Lung (tissue), 12 donors: Measurements from ENCODE around the gene TCL1B. TPM values are rescaled to one million over a fixed set of nuclear protein-coding genes. Genes with fewer than 3 reads are reported as not detected.

Experiments
- ATAC-seq: fragments of 200-7000 bp; cut with Tn5 transposase; one replicate; pipeline ENCODE4 v1.9.1; 2020; ENCODE audit warnings: moderate number of reproducible peaks; ENCODE audit not compliant: insufficient read depth, low FRiP score
- DNase-seq, 3 donors: peaks; one replicate each; pipeline ENCODE4 v3.0.0-alpha.2; 2013 to 2017
- H3K27ac ChIP-seq, 2 donors: one replicate each; pipeline ENCODE4 v1.5.1; 2013; ENCODE audit warnings: mild to moderate bottlenecking in 2 of 2, moderate library complexity in 2 of 2, control low read depth in 1 of 2, inconsistent platforms in 1 of 2, low read depth in 1 of 2, low read length in 1 of 2
- H3K27me3 ChIP-seq, 3 donors: one replicate each; pipeline ENCODE4 v1.5.1; 2013; ENCODE audit warnings: low read length in 2 of 3; ENCODE audit not compliant: control insufficient read depth in 3 of 3, insufficient read depth in 3 of 3
- H3K36me3 ChIP-seq, 4 donors: one replicate each; pipeline ENCODE4 v1.5.1; 2013; ENCODE audit warnings: low read length in 4 of 4, mild to moderate bottlenecking in 1 of 4, moderate library complexity in 1 of 4; ENCODE audit not compliant: control insufficient read depth in 4 of 4, insufficient read depth in 4 of 4
- H3K4me1 ChIP-seq, 5 donors: one replicate each; pipeline ENCODE4 v1.5.1; 2013; ENCODE audit warnings: low read length in 5 of 5, mild to moderate bottlenecking in 2 of 5, moderate library complexity in 1 of 5; ENCODE audit not compliant: control insufficient read depth in 5 of 5, insufficient read depth in 5 of 5
- H3K4me3 ChIP-seq: one replicate; pipeline ENCODE4 v1.5.1; 2013; ENCODE audit warnings: mild to moderate bottlenecking, control low read depth, moderate library complexity
- H3K9ac ChIP-seq, 2 donors: one replicate each; pipeline ENCODE4 v1.5.1; 2013; ENCODE audit warnings: low read length in 2 of 2, control low read depth in 1 of 2; ENCODE audit not compliant: insufficient read depth in 1 of 2
- H3K9me3 ChIP-seq, 4 donors: one replicate each; pipeline ENCODE4 v1.5.1; 2013; ENCODE audit warnings: low read length in 3 of 4, mild to moderate bottlenecking in 1 of 4, moderate library complexity in 1 of 4; ENCODE audit not compliant: control insufficient read depth in 4 of 4, insufficient read depth in 3 of 4
- CTCF ChIP-seq: IDR thresholded peaks from 2 replicates; pipeline ENCODE4 v1.5.1; 2012; ENCODE audit warnings: mild to moderate bottlenecking; ENCODE audit errors: control extremely low read depth, extremely low read depth
- WGBS, 2 donors: extraction: QIAGEN DNeasy Blood & Tissue Kit; methylation state at CpG; one replicate each; pipeline ENCODE4 v1.1.7; 2013; 5-methylcytosine and 5-hydroxymethylcytosine counted together
- polyA plus RNA-seq, 2 donors: library from polyadenylated mRNA; stranded (reverse); fragments of 200-250 nt; gene quantifications; one replicate each; pipeline ENCODE4 v1.2.1, GENCODE V29; 2013
- total RNA-seq, 2 donors: library from RNA; depleted of rRNA in 1 of 2; stranded (reverse); fragments of >200 nt in 1 of 2; gene quantifications; one replicate each; pipeline ENCODE4 v1.2.1, GENCODE V29; 2014 to 2021
- donor health status: control.
- donor health status: control.
- donor health status: Bipolar disorder and iron deficiency.
- donor health status: healthy.
- donor health status: DM: yes; HTN: yes; CAD: no.

TCL1B gene
- total and polyA plus RNA-seq, 4 donors = 0.03 to 0.28 TPM; not detected in 2

DNA sequence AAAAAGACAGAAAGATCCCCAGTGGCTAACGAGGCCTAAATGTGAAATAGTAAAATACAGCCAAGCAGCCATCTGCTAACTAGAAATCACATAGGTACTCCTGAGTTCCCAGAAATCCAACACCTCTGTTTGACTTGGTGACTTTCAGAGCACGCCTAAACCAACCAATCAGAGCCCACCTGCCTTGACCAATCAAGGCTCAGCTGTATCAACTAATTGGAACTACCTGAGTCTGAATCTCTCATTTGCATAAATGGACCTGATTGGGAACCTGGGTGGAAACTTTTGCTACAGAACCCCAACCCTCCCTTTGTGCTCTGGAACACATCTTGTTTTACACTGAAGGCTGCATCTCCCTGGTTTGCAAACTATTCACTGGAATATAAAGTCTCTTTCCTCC is 5.1 kb upstream of the TCL1B start:
- H3K4me3 ChIP-seq = no peak overlapping the region
- H3K9me3 ChIP-seq = no peaks in the 10 kb centered on the region
- no peak overlapping the region for H3K9ac ChIP-seq
- WGBS, 2 donors = 81 to 92% methylated on average over 2 of the region's 2 CpGs
- H3K36me3 ChIP-seq = no peaks in the 10 kb centered on the region
- no peak for DNase-seq
- H3K27ac ChIP-seq = no peak overlapping the region
- H3K27me3 ChIP-seq = no peaks in the 10 kb centered on the region
- ATAC-seq = no peak
- TF ChIP-seq CTCF = no peak
- no peaks in the 10 kb centered on the region for H3K4me1 ChIP-seq

DNA sequence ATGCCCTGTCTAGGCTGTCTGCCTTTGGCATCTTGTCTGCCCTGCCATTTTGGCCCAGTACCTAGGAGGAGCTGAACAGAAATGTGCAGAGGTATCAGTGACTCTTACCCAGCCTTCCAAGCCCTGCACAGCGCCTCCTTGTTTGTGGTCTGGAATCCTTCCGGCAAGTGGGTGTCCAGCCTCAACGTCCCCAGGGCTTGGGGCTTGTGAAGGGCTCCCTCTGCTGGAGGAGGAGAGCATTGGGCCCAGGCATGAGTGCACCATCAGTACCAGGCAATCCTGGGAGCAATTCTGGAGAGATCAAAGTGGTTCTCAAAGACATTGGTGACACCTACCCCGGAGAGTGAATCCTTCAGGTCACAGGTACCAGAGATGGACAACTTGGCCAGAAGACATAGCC is 2.4 kb upstream of the TCL1B start:
- Histone ChIP-seq H3K36me3 (no peaks in the 10 kb centered on the region), H3K9me3 (peaks cover 0 to 2% (median 0%) of the 10 kb centered on the region in 4 donors), H3K27ac (no peak overlapping the region), H3K9ac (no peak overlapping the region), H3K4me1 (no peaks in the 10 kb centered on the region), H3K27me3 (no peaks in the 10 kb centered on the region), H3K4me3 (no peak overlapping the region)
- WGBS, 2 donors = 59 to 67% methylated on average over 4 of the region's 4 CpGs
- no peak for TF ChIP-seq CTCF
- ATAC-seq (no peak), DNase-seq (no peak)

DNA sequence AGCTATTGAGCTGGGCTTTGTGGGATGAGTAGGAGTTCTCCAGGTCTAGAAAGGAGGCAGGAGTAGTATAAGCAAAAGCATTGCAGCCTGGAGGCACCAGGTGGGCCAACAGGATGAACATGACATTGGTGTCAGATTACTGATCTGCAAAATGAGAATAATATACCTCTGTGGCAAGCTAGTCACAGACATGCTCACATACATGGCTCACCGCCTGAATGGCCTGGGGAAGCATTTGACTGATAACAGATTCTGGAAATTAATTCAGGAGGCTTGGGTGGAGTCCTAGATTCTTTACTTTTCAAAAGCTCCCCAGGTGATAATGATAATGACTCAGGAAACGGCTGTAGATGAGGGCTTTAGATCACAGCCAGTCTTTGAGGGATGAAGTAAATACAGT is 709 bp downstream of the TCL1B start:
- H3K4me3 ChIP-seq = no peak overlapping the region
- no peak for DNase-seq
- H3K9ac ChIP-seq = no peak overlapping the region
- ATAC-seq = no peak
- no peaks in the 10 kb centered on the region for H3K27me3 ChIP-seq
- no peak overlapping the region for H3K27ac ChIP-seq
- no peak for TF ChIP-seq CTCF
- peaks cover 0 to 5% (median 0%) of the 10 kb centered on the region in 4 donors for H3K9me3 ChIP-seq
- WGBS, 2 donors = 48 to 79% methylated on average over 2 of the region's 2 CpGs
- H3K4me1 ChIP-seq = no peaks in the 10 kb centered on the region
- H3K36me3 ChIP-seq = no peaks in the 10 kb centered on the region

DNA sequence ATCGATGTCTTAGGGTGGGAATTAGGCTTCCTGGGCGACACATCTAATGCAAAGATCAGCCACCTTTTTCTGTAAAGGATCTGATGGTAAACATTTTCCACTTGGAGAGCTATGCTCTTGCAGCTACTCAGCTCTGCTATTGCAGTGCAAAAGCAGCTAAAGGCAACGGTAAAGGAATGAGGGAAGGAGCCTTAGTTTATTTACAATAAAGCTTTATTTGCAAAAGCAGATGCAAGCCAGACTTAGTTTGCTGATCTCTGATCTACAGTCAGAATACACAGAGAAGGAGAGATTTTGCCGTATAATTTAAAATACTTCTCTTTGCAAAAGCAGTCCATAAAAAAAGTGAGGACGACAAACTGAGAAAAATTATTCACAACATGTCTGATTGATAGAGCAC is 3.2 kb downstream of the TCL1B start:
- WGBS, 2 donors = 47 to 56% methylated on average over 5 of the region's 5 CpGs
- no peak overlapping the region for H3K4me3 ChIP-seq
- no peaks in the 10 kb centered on the region for H3K27me3 ChIP-seq
- peaks cover 0 to 6% (median 0%) of the 10 kb centered on the region in 4 donors for H3K9me3 ChIP-seq
- TF ChIP-seq CTCF = no peak
- DNase-seq (no peak), ATAC-seq (no peak)
- no peaks in the 10 kb centered on the region for H3K4me1 ChIP-seq
- H3K36me3 ChIP-seq = no peaks in the 10 kb centered on the region
- H3K27ac ChIP-seq = no peak overlapping the region
- no peak overlapping the region for H3K9ac ChIP-seq
